Stimulated activated CD8-positive, alpha-beta memory T cell treated with anti-CD3 and anti-CD28 coated beads, Interleukin-12 subunit alpha, Interleukin-12 subunit beta, amount 100 ng/mL, for 1 hour (primary cell): Measurements from ENCODE around the gene CES4A.
"Not testable (repeated sequence)": the region's sequence is repeated elsewhere in the genome, so short reads cannot be mapped to it uniquely, and the experiment has no call there.

ENCODE experiments used
- DNase-seq: peaks from one replicate; pipeline ENCODE4 v3.0.0-alpha.2; 2020; ENCODE audit warnings: low read depth

CES4A gene

GRCh38 chr16:66988197-66988788 lies at the start of gene CES4A:
Gene CES4A (plus strand): TSS chr16:66988589. CDS start chr16:66988773, 184 bp downstream.
- DNase-seq = no peak

DNA sequence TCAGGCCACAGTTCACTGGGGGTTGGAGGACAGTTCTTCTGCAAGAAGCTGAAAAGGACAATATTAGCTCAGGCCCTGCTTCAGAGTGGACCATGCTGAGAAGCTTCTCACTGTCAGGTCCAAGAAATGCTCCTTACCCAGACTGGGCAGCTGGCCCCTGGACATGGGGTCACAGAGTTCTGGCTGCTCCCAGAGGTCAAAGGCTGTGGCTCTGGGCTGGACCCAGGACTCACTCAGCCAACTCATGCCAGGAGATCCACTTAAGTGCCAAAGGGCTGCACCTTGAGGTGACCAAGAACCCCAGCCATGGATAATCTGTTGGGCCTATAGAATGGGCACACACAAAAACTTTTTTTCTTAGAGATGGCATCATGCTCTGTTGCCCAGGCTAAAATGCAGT lies 49.0 kb upstream of the CES4A start:
- DNase-seq = no peak

- DNase-seq = no peak
These were observed 48.2 kb upstream of the CES4A start for GRCh38 chr16:66940236-66940635.

GRCh38 chr16:66942981-66943380 lies 45.4 kb upstream of the CES4A start:
- no peak for DNase-seq

DNA sequence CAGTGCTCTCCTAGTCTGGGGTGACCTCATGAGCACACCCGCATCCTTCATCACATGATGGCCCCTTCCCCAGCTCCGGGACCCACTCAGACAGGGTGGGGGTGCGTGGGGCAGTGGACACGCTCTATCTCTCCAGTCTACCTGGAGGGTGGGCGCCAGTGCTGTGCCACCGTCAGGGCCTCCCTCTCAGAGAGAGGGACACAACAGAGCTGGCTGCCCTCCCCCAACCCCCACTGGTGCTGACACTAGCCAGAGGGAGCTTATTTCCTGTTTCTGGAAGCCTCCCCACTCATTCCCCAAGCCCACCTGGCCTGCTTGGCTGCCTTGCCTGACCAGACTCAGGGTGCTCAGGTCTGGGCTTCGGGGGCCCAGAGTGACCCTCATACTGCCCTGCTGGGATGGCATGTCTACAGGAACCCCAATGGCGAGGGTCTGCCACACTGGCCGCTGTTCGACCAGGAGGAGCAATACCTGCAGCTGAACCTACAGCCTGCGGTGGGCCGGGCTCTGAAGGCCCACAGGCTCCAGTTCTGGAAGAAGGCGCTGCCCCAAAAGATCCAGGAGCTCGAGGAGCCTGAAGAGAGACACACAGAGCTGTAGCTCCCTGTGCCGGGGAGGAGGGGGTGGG lies 44.8 kb upstream of the CES4A start:
- no peak for DNase-seq

GRCh38 chr16:66944054-66944441 lies 44.3 kb upstream of the CES4A start:
- DNase-seq = no peak

DNA sequence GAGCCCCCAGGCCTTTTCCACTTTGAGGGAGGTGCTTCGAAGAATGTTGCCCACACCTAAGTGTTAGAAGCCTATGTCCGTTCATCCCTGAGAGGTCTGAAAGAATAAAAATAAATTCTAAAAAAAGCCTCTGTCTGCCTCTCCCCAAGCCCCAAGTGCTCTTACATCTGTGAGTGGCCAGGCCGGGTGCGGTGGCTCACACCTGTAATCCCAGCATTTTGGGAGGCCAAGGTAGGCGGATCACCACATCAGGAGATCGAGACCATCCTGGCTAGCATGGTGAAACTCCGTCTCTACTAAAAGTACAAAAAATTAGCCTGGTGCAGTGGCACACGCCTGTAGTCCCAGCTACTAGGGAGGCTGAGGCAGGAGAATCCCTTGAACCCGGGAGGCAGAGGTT lies 43.4 kb upstream of the CES4A start:
- not testable (repeated sequence) for DNase-seq

GRCh38 chr16:66945939-66946338 lies 42.5 kb upstream of the CES4A start:
- no peak for DNase-seq

- DNase-seq = no peak
These were observed 41.8 kb upstream of the CES4A start for GRCh38 chr16:66946541-66946940.

DNA sequence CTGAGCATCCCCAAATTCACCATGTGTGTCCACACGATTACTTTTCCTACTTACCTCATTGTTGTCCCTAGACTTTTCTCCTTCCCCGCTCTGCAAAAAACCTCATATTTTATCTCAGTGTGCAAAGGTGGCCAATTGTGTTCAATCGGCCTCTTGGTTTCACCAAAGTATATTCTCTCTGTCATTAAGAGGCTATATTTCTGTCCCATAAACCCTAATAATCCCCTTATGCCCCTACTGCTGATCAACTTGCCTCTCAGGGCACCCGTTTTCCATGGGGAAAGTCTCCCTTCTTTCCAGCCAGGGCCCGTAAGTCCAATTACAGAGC lies 41.5 kb upstream of the CES4A start:
- DNase-seq = no peak

DNA sequence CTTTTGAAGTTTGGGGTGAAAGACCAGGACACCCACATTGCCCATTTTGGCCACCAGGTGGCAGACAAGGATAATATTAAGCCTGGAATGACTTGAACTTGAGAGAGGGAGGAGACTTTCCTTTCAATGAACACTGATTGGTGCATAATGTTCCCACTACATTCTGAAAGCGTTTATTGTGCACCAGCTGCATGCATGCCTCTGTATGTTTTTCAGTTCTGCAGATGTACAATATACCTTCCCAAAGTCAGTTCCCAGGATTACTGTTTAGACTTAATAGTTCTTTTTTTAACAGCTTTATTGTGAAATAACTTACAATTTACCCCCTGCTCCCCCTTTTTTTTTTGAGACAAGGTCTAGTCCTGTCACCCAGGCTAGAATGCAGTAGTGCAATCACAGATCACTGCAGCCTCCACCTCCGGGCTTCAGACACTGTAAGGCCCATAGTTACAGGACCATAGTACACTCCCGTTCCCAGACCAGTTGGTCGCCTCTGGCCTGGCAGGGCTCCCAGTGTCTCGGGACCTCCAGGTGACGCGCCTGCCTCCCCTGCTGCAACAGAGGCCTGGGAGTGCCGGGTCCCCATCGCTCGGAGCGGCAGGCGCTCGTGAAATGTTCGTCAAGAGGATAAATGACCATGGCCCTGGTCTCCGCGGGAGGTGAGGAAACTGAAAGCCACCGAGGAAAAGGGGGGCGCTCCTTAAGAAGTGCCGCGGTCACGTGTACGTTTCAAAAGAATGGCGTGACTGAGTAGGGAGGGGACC lies 40.9 kb upstream of the CES4A start:
- peak; percentile 74 for DNase-seq

GRCh38 chr16:66948134-66948836 lies 40.1 kb upstream of the CES4A start:
- no peak for DNase-seq

DNA sequence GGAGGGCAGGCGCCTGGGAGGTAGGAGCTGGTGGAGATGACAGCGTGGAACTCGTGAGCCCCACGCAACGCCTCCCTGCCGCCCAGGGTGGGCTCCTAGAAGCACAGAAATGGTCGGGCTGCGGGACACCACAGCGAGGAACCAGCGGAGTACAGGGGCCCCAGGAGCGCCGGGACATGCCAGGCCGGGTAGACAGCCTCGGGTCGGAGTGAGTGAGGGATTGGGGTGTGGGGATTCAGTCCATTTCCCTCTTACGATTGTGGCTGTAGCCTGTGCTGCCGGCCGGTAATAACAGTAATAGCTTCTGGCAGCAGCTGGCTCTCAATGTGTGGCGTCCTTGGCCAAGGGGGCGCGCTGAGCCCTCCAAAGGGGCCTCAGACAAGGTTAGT lies 39.6 kb upstream of the CES4A start:
- DNase-seq = no peak

DNA sequence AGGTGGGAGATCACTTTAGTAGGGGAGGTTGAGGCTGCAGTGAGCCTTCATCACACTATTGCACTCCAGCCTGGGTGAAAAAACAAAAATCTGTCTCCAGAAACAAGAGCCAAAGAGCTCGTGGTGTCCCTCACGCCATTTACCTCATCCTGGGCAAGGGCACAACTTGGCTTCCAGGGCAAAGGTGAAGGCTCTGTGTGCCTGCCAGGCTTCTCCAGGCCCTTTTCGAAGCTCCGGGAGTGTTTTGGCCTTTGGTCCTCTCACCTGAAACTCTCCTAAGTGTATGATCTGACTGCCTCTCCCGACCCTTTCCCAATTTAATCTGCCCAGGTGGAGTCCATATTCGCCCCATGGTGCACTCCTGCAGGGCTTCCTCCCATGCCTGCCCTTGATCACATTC lies 38.9 kb upstream of the CES4A start:
- no peak for DNase-seq

DNA sequence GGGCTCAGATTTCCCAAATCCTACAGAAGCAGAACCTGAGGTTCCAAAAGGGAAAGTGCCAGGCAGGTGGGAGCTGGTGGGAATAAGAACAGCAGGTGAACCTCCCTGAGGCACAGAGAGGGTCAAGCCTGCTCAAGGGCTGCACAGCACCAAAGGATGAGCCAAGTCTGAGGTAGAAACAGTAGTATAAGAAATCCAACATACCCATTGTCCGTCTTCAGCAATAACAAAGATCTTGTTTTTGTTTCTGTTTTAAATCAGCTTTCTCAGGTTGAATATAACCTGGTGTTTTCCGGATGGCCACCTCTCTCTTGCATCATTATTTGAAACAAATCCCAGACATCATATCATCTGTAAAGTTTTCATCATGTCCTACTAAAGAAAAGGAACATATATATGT lies 38.0 kb upstream of the CES4A start:
- no peak for DNase-seq

GRCh38 chr16:66950971-66951790 lies 37.2 kb upstream of the CES4A start:
- DNase-seq = no peak

GRCh38 chr16:66952430-66953110 lies 35.8 kb upstream of the CES4A start:
- DNase-seq = no peak

DNA sequence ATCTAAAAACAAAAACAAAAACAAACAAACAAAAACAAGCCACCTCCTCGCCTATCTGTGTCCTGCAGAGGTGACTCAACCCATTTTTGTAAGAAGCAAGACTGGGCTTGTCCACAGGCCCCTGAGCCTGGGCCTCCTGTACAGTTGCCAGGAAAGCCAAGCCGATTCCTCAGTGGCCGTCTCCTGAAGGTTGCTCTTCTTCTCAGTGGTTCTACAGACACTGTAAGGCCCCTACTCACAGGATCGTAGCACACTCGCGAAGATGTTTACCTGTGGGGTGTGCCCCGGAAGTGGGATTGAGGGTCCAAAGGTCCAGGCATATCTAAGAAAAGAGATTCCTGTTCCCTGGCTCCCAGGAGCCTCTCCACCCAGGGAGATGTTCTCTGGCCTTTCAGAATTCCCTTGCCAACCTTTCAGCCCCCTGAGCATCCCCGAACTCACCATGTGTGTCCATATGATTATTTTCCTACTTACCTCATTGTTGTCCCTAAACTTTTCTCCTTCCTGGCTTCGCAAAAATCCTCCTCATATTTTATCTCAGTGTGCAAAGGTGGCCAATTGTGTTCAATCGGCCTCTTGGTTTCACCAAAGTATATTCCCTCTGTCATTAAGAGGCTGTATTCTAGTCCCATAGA lies 34.8 kb upstream of the CES4A start:
- no peak for DNase-seq

DNA sequence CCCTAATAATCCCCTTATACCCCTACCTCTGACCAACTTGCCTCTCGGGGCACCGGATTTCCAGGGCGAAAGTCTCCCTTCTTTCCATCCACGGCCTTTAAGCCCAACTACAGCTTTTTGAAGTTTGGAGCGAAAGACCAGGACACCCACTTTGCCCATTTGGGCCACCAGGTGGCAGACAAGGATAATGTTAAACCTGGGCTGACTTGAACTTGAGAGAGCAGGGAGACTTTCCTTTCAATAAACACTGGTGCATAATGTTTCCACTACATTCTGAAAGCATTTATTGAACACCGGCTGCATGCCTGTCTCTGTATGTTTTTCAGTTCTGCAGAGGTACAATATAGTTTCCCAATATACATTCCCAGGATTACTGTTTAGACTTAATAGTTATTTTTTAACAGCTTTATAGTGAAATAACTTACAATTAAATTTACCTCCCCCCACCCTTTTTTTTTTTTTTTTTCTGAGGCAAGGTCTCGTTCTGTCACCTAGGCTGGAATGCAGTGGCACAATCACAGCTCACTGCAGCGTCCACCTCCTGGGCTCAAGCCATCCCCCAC lies 34.2 kb upstream of the CES4A start:
- DNase-seq = peak; percentile 59

DNA sequence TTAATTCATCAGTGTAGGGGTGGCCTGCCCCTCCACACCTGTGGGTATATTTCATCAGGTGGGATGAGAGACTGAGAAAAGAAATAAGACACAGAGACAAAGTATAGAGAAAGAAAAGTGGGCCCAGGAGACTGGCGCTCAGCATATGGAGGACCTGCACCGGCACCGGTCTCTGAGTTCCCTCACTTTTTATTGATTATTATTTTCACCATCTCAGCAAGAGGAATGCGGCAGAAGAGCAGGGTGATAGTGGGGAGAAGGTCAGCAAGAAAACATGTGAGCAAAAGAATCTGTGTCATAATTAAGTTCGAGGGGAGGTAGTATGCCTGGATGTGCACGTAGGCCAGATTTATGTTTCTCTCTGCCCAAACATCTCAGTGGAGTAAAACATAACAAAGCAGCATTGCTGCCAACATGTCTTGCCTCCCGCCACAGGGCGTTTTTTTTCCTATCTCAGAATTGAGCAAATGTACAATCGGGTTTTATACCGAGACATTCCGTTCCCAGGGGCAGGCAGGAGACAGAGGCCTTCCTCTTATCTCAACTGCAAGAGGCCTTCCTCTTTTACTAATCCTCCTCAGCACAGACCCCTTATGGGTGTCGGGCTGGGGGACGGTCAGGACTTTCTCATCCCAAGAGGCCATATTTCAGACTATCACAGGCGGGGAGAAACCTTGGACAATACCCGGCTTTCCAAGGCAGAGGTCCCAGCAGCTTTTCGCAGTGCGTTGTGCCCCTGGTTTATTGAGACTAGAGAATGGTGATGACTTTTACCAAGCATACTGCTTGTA lies 32.8 kb upstream of the CES4A start:
- not testable (repeated sequence) for DNase-seq
